HG02610 (cell line): ENCODE measurements around the gene KRT6B.
"Not testable (repeated sequence)": the region's sequence is repeated elsewhere in the genome, so short reads cannot be mapped to it uniquely, and the experiment has no call there.

Experiments used
- ATAC-seq: cut with Tn5 transposase; IDR thresholded peaks from one replicate; pipeline ENCODE4 v1.9.1; 2021; ENCODE audit warnings: mild to moderate bottlenecking, moderate library complexity; ENCODE audit not compliant: unreplicated experiment

Gene KRT6B

DNA sequence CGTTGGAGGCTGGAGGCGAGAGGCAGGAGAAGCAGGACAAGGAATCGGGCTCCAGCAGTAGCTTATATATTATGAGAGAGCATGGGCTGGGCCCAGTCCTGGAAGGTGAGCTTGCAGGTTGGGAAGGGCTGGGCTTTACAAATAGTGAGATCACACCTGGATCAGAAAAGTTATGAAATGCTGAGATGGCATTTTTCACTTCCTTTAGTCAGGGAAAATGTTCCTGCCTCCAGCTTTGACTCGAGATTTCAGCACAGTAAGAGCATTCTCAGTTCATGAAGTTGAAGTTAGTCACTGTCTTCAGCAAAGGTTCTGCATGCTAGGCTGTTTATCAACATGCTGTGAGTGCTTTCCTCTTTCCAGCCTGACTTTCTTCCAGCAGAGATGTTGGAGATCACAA, 21.8 kb upstream of the KRT6B start, which contains the start of gene KRT6C:
TSS of gene KRT6C (minus strand) at position 38 of the 400 bp plus-strand sequence. CDS start 68 bp downstream, outside the sequence.
- no peak for ATAC-seq

DNA sequence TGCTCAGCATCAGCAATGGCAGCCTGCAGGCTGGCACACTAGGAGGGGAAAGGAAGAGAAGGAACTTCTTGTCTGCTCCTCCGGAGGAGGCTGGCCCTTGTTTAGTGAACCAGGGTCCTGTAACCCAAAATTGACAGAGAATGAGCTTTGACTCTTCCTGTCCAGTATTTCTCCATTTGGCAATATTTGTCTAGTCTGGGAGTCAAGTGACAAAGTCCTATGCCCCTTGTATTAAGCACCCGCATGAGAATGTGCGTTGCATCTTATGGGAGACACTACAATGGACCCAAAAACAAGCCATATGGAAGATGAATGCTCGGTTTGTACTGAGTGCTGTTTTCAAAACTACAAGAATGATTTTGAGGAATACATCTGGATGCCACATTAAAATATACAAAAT, 17.9 kb upstream of the KRT6B start:
- no peak for ATAC-seq

DNA sequence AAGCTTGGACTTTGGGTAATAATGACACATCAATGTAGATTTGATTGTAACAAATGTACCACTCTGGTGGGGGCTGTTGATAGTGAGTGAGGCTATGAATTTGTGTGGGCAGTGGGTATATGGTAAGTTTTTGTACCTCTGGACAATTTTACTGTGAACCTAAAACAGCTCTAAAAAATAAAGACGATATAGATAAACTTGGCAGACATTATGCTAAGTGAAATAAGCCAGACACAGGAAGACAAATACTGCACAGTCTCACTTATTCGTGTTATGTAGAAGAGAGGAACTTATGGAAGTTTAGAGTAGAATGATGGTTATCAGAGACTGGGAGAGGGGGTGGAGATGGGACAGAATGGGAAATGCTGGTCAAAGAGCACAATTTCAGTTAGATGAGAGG, 13.0 kb upstream of the KRT6B start:
- ATAC-seq = no peak

DNA sequence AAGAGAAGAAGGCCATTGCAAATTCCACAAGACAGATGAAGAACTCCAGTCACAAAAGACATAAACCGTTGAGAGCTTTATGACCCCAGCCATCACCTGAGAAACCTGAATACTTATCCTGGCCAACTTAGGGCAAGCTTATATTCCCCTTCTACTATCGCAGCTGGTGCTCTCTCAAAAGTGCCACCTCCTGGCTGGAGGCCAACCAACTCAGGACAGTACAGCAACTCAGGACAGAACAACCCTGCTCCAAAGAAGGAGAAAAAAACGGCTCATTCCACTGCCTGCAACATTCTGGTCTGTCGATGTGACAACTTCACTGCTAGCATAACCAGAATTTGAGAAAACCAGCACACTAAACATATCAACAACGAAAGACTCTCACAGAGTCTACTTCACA, 9.7 kb upstream of the KRT6B start:
- ATAC-seq = no peak

DNA sequence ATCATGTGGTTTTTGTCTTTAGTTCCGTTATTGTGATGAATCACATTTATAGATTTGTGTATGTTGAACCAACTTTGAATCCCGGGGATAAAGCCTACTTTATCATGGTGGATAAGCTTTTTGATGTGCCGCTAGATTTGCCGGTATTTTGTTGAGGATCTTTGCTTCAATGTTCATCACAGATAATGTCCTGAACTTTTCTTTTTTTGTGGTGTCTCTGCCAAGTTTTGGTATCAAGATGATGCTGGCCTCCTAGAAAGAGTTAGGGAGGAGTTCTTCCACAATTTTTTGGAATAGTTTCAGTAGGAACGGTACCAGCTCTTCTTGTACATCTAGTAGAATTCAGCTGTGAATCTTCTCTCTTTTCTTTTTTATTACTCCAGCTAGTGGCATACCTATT, 6.9 kb upstream of the KRT6B start:
- no peak for ATAC-seq

DNA sequence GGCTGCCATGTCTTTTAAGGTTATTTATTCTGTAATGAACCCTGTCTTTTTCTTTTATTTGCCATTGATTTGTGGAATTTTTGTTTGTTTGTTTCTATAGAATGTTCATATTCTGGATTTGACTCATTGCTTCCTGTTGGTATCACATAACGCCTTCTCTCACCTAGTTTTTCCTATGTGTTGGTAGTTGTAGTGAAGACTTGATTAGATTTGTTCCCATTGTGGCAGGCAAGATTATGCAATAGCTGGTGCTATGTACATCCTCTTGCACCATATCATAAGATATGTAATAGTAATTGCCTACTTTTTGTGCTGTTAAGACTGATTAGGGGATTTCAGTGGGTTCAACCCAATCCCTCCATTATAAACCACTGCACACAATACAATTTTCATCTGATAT, 3.9 kb upstream of the KRT6B start:
- ATAC-seq = no peak

DNA sequence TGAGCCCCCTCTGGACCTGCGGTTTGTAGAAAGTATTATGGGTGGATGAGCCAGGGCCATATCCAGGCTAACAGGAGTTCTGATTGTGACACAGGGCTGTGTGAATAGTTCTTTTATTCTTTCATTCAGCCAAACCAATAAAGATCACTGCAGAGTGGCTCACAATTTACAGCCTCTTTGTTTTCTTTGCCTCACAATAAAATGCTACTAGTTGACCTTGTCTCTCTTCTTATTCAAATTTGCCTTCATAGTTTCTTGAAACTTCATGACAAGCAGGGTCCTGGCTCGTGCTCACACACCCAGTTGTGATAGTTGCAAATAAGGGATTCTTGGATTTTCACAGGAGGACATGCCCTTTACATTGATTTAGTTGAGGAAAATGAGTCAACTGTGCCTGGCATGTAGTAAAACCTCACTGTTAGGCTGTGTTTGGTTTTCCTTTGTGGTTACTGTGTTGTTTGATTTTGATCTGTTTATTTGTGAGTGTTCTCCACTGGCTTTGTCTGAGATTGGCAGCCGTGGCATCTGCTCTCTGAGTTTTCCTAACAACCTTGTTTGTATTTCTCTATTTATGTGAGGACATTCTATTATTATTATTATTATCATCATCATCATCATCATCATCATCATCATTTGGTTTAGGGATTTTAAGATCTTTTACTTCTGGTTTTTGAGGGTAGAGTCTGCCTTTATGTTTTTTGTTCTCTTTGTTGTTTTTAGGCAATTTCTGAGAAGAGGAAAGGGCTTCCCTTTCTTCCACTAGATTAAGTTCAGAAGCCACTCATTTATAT, 2.7 kb upstream of the KRT6B start:
- ATAC-seq = no peak

DNA sequence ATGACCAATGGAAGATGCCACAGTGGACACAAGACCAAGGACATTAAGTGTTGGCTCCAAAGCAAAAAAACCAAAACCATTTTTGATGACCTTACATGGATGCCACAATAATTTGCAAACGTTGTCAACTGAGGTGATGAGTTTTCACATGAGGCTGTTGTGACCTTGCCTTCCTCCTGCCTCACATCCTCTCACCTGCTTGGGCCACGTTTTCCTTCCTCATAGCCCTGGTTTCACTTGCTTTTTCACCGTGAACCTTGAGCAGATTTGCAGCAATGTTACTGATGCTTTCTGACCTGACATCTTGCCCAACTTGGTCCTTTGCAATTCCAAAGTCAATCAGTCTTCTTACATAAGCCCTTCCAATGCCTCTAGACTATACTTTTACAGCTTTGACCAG, 3.7 kb downstream of the KRT6B start:
- ATAC-seq = no peak

DNA sequence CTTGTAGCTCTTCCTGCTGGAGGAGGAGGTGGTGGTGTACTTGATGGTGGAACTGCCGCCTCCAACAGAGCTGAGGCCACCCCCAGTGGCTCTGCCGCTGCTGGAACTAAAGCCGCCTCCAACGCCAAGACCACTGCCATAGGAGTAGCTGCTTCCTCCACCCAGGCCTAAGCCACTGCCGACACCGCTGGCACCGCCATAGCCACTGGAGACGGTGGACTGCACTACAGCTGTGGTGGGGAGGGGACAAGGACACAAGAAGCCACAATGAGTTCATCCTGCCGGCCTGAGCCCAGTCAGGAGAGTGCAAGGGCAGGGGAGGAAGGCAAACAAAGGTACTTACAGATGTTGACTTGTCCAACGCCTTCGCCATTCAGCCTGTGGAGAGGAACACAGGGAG, 4.8 kb downstream of the KRT6B start:
- ATAC-seq = not testable (repeated sequence)

DNA sequence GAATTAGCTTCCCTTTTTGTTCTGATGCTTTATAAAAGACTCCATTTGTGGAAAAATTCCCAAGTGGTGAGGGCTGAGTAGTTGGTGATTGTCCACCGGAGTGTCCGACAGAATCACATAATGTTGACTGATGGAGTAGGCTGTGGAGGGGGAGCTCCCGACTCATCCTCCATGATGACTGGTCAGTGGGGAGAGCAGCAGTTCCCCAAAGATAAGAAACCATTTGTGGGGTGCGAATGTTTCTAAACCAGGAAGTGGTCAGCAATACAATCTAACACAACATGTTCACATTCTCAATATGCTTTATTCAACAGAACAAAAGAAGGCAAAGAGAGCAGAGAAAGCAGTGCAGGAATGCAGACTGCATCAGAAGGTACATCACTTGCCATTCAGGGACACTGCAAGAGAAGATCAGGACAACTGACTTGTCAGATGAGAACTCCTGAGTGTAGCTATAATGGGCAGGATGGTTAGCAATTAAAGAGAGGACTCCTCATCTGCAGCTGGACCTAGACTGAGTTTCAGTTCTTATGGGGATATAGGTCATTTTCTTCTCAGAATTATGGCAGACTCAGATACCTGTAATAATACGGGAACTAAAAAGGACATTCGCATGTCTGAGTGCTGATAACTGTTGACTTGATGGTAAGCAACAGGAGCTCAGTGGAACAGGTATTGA, 5.4 kb downstream of the KRT6B start:
- no peak for ATAC-seq

DNA sequence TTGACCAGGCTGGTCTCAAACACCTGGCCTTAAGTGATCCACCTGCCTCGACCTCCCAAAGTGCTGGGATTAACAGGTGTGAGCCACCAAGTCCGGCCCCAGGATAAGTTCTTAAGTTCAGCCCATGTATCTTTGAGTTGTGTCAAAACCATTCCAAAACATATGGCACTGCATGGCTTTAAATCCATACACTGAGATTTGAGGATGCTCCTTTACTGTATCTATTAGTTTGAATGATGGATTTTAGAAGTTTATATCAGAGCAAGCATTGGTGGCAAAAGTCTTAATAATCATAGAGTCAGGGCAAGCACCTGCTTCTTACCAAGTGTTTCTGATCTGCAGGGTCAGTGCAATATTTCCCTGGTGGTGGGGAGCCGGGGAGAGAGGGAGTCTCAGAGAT, 6.1 kb downstream of the KRT6B start:
- ATAC-seq = no peak

DNA sequence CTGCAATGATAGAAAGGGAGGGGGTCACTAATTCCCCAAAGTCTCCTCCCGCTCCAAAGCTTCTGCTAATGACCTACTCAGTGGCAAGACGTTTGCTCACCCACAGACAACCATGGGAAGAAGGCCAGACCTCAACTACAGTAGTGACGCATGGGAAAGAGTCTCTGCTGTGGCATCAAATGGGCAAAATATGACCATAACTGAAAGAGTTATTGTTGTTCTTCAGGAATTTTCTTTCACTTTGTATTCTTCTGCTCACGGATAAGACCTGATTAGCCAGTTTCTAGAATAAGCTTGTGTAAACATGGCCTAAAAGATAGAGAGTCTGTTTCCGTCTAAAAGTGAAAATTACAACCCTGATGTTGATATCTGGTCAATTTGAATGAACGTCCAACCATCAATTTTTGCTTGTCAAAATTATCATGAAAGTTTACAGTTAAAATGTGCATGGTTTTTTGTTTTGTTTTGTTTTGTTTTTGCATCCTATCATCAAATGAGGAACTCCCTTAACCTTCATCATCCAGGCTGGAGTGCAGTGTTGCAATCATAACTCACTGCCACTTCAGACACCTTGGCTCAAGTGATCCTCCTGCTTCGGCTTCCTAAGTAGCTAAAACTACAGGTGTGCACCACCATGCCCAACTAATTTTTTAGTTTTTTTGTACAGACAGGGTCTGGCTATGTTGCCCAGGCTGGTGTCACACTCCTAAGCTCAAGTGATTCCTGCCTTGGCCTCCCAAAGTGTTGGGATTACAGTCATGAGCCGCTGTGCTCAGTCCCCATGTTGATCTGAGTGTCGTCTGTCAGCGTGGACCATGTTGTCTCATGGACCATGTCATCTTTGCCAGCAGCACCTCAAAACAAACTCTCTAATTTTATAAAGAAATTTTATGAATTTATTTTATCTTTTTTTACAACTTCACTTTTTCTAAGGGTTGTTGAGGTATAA, 7.0 kb downstream of the KRT6B start:
- ATAC-seq = no peak

DNA sequence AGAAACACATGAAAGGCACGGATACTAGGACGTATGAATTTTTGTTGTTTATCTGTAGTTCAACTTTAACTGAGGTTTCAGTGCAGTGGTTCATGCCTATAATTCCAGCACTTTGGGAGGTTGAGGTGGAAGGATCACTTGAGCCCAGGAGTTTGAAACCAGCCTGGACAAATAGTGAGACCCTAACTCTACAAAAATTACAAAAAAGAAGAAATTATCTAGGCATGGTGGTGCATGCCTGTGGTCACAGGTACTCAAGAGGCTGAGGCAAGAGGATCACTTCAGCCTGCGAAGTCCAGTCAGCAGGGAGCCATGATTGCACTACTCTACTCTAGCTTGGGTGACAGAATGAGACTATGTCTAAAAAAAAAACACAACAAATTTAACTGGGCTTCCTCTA, 8.0 kb downstream of the KRT6B start:
- ATAC-seq = no peak

DNA sequence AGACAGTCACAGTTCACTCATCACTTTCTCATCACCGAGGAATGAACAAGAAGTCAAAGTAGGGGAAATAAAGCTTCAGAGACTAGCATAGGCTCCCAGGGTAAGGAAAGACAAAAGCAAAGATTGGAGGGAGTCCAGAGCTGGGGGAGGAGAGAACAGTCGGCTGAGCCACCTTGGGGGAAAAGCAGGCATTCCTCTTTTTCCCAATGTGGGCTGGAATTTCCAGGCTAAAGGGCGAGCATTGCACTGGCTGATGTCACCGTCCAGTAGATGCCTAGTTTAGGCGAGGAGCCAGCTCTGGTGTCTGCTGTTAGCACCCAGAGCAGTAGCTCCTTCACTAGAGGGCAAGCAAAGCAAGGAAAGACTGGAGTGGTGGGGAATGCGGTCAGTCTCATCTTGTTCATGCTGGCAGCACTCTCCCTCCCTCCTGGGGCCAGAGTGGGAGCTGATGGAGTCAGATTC, 9.3 kb downstream of the KRT6B start:
- no peak for ATAC-seq

DNA sequence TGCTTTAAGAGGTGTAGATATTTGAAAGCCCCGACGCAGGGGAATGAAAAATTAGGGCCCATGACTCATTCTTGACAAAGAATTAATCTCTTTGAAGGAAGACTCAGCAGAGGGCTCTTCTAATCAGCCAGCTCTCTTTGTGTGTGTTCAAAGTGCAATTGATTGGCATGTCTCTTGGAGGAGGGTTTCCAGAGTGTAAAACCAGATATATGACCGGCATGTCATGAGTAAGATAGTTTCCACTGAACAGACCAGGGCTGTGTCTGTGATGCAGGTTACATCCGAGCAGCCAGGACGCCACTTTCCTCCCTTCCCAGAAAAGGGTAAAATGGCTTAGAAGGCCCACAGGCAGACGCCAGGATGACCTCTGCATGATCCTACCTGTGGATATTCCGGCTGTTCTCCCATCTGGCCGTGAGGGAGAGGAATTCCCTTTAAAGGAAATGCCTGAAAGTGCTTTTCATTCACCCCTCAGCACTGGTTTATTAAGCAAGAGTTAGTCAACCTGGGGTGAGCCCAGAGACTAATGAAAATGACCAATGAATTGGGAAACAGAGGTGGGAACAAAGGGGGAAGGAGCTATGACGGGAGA, 10.5 kb downstream of the KRT6B start:
- ATAC-seq = no peak

DNA sequence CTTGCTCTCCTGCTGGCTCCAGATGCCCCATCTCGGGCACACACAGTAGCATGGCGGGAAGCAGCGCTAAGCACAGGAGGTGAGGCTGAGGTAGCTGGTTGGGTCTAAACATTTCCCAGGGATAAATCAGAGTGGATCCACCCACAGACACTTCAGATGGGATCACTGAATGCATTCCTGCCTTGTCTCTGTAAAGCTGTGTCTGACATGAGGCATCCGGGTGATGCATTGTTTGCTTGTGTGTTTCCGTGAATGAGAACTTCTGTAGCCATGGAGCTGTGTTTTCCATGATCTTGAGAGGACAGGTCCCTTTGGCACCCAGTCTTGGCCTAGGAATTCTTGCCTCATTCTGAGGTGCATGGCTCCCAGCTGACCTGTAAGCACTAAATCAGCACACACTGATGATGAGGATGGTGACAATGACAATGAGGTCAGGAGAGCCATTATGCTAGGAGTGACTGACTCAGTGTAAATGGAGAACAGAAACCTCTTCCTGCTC, 11.1 kb downstream of the KRT6B start:
- no peak for ATAC-seq

DNA sequence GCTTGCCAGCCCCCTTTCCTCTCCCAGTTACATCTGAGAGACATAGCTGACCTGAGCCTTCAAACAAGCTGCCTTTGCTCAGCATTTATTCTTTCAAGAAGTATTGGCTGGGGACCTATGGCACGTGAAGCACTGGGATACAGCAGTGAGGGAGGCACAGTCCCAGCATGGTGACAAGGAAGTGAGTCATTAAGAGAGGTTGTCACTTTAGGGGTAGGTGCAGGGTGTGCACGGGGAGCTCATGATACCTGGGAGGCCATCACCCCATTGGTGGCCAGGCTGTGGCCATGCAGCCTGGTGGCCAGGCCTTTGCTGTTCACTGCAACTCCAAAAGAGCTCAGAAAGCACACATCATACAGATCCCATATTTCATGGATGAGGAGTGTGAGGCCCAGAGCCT, 12.1 kb downstream of the KRT6B start:
- no peak for ATAC-seq

DNA sequence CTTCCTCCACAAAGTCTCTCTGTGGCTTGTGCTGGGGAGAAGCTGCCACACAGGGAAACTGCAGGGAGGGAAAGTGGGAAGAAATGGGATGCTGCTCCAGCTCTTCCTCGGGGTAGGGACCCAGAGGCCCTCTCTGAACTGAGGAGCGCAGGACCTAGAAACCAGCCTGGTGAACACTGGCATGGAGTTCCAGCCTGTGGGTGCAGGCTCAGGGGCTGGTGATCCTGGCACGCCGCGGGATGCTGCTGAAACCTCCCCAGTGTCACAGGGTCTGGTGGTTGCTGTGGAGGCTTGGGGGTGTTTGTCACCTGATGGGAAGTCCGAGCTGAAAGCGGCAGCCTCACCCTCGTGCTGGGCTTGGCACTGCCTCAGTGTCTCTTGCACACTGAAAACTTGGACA, 12.5 kb downstream of the KRT6B start:
- ATAC-seq = no peak

DNA sequence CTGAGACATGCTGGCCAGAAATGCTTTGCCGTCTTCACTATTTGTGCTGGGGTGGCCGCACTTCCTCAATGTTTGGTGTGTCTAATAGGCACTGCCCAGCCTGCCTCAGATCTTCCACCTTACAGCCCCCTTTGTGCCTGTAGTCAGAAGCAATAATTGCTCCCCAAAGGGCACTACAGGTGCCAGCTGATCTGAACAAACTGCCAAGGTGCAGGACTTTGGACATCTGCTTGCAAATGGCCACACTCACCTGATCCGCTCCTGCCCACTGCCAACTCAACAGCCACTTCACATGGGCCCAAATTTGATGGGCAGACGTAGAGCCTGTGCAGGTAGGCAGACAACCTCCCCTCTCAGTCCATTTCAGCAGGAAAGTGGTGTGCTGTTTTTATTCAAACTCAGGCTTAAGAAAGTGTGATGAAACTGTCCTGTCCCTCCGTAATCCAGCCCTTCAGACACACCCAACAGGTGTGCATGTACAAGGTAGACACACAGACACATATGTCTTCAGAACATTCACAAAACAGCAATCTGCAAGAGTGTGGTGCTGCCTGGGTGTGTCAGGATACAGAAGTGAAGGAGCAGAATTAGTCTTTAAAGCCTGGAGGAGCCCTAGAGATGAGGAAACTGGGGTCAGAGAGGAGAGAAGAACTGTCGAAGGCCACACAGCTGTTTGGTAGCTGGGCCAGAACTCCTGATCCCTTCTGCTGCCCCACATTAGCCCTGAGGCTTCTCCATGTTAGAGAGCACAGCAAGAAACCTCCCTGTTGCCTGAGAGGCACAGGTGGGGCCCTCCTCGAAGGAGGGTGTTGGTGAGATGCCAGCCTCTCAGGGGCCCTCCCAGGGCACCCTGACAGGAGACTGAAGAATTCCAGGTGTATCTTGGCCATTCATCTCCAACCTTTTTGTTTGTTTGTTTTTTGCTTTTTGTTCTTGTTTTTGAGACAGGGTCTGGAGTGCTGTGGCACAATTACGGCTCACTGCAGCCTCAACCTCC, 13.3 kb downstream of the KRT6B start:
- no peak for ATAC-seq

DNA sequence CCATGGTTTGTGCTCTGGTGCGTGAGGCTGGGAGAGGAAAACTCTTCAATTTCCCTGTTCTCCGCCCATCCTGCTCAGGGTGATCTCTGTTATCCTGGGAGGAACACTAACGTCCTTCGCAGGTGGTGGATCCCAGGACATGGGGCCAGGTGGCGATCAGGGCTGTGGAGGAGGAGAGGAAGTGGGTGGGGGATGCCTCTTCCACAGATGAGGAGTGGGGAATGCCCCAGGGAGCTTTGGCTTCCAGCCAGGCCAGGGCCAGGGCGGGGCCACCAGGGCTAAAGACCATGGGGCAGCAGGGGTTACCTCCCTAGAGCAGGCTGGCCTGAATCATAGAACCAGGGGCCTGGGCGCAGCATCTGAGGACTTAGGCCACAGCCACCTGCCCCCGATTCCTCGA, 14.4 kb downstream of the KRT6B start:
- no peak for ATAC-seq
